ENCODE data around the gene MGAT4A.

- peak; percentile 74 to 79 for TF ChIP-seq POLR2A (IDR thresholded peaks at IDR 0.05)
- TF ChIP-seq, protein P1, sequence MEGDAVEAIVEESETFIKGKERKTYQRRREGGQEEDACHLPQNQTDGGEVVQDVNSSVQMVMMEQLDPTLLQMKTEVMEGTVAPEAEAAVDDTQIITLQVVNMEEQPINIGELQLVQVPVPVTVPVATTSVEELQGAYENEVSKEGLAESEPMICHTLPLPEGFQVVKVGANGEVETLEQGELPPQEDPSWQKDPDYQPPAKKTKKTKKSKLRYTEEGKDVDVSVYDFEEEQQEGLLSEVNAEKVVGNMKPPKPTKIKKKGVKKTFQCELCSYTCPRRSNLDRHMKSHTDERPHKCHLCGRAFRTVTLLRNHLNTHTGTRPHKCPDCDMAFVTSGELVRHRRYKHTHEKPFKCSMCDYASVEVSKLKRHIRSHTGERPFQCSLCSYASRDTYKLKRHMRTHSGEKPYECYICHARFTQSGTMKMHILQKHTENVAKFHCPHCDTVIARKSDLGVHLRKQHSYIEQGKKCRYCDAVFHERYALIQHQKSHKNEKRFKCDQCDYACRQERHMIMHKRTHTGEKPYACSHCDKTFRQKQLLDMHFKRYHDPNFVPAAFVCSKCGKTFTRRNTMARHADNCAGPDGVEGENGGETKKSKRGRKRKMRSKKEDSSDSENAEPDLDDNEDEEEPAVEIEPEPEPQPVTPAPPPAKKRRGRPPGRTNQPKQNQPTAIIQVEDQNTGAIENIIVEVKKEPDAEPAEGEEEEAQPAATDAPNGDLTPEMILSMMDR (IDR thresholded peaks at IDR 0.05 in 4 of 5, conservative IDR thresholded peaks at IDR 0.05 in 1 of 5) = no peak
Observed at GRCh38 chr2:98731041-98731893, at the start of gene MGAT4A.

All from gastrocnemius medialis (tissue), 4 donors.